Measurements from ENCODE around the gene EFCAB6.

GRCh38 chr22:43639228-43639948 lies 172.7 kb downstream of the EFCAB6 start:
- no peak for TF ChIP-seq CTCF (IDR thresholded peaks at IDR 0.05 in 2 of 3, conservative IDR thresholded peaks at IDR 0.05 in 1 of 3; ENCODE audit: control insufficient read depth in 2 of 3, extremely low read depth in 1 of 3, insufficient read depth in 1 of 3, low read depth in 3 of 3, low read length in 3 of 3)
- no peak for TF ChIP-seq MXI1 (IDR thresholded peaks at IDR 0.05; ENCODE audit: low read depth, low read length)
- TF ChIP-seq CREM (IDR thresholded peaks at IDR 0.05; ENCODE audit: low read depth): no peak

All from GM12878 (cell line).